Measurements from ENCODE around the gene IRS1.

DNA sequence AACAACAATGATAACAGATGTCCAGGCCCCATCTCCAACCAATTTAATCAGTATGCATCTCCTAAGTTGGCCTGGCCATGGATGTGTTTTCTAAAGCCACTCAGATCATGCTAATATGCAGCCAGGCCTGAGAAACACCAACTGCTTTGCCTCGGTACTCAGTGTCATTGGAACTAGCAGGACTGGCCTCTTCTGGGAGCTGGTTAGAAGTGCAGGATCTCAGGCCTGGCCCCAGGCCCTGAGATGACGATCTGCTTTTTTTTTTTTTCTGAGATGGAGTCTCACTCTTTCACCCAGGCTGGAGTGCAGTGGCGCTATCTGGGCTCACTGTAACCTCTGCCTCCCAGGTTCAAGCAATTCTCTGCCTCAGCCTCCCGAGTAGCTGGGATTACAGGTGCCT, 69.1 kb downstream of the IRS1 start:
- TF ChIP-seq POLR2AphosphoS5 (IDR thresholded peaks at IDR 0.05), result no peak
- TF ChIP-seq, protein P1, sequence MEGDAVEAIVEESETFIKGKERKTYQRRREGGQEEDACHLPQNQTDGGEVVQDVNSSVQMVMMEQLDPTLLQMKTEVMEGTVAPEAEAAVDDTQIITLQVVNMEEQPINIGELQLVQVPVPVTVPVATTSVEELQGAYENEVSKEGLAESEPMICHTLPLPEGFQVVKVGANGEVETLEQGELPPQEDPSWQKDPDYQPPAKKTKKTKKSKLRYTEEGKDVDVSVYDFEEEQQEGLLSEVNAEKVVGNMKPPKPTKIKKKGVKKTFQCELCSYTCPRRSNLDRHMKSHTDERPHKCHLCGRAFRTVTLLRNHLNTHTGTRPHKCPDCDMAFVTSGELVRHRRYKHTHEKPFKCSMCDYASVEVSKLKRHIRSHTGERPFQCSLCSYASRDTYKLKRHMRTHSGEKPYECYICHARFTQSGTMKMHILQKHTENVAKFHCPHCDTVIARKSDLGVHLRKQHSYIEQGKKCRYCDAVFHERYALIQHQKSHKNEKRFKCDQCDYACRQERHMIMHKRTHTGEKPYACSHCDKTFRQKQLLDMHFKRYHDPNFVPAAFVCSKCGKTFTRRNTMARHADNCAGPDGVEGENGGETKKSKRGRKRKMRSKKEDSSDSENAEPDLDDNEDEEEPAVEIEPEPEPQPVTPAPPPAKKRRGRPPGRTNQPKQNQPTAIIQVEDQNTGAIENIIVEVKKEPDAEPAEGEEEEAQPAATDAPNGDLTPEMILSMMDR (IDR thresholded peaks at IDR 0.05), result no peak
